ENCODE measurements around the gene LIPE. TPM values are rescaled to one million over a fixed set of nuclear protein-coding genes. Genes with fewer than 3 reads are reported as not detected.

Gene LIPE
- polyA plus RNA-seq, 1 experiment: 1.5 TPM

DNA sequence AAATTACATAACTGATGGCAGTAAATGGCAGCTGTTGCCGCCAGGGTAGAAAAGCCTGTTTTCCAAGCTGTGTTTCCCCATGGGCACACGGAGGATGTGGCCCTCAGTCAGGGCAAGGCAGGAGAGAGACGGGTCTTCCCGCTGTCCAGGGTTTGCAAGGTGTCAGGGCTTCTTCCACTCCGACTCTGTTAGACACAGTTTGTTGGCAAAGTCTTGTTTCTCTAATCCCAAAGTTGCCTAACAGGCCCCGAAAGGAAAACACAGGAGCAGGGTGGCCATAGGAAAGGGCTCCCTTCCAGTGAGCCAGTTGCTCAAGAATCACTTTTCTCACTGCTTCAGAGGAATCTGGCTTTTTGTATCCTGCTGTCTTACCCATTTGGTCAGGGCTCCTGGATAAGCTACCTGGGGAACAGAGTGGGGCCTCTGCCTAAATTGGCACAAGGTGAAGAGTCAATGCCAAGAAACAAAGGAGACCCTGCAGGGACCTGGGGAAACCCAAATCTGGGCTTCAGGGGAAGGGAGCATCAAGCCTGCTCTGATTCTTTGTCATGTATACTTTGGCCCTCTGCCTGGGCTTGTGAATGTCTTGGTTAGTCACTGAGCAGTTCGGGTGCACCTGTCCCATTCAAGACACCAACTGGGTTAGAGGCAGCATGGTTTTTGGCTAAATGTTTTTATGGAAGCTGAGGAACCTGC, 44.5 kb upstream of the LIPE start:
- DNase-seq (ENCODE audit: low read depth, low spot score): no peak
- Histone ChIP-seq H3K9me3 (ENCODE audit: control insufficient read depth, insufficient read depth, low read length) (no peaks in the 10 kb centered on the region), H3K27me3 (ENCODE audit: control insufficient read depth, insufficient read depth, low read length) (peaks cover 17% of the 10 kb centered on the region), H3K4me3 (ENCODE audit: low read depth, low read length) (no peak overlapping the region), H3K27ac (ENCODE audit: low read depth, low read length) (no peak overlapping the region)
- POLR2A ChIA-PET: no interaction called here
- CTCF ChIA-PET: interaction anchor here (1.5 kb wide), 1 partner anchor 31 kb away, joined by 4 read pairs; no protein-coding TSS in a partner anchor
- no peak for TF ChIP-seq CTCF (IDR thresholded peaks at IDR 0.05; ENCODE audit: low read depth, low read length)

- ChIA-PET CTCF (interaction anchor here (1.0 to 1.6 kb wide), 5 partner anchors 29 to 97 kb away, joined by 3 to 5 read pairs (median 3); no protein-coding TSS in a partner anchor), POLR2A (no interaction called here)
- H3K4me3 ChIP-seq (ENCODE audit: low read depth, low read length): no peak overlapping the region
- peaks cover 16% of the 10 kb centered on the region for H3K27me3 ChIP-seq (ENCODE audit: control insufficient read depth, insufficient read depth, low read length)
- H3K27ac ChIP-seq (ENCODE audit: low read depth, low read length): no peak overlapping the region
- DNase-seq (ENCODE audit: low read depth, low spot score): no peak
- TF ChIP-seq CTCF (IDR thresholded peaks at IDR 0.05; ENCODE audit: low read depth, low read length): no peak
- no peaks in the 10 kb centered on the region for H3K9me3 ChIP-seq (ENCODE audit: control insufficient read depth, insufficient read depth, low read length)
Measured at GRCh38 chr19:42469311-42470235, 42.4 kb upstream of the LIPE start.

DNA sequence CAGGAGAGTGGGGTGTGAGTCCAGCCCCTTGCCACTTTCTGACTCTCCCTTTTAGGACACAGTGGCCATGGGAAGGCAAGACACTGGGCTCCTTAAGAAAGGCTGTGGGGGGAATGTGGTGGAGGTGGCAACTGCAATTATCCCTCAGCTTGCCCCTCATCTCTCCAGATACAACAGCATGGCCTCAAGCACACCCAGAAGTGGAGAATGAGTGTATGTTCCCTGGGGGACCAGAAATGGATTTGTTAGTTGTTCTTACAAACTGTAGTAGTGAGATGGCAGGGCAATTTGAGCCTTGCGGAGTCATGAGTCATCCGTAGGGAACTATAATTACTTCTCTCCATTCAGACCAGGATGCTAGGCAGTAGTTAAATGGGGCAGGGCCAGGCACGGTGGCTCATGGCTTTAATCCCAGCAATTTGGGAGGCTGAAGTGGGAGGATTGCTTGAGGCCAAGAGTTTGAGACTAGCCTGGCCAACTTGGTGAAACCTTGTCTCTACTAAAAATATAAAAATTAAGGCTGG, 41.1 kb upstream of the LIPE start:
- CTCF ChIA-PET: interaction anchor here (1.6 kb wide), 1 partner anchor 30 kb away, joined by 5 read pairs; no protein-coding TSS in a partner anchor
- no peak overlapping the region for H3K4me3 ChIP-seq (ENCODE audit: low read depth, low read length)
- H3K9me3 ChIP-seq (ENCODE audit: control insufficient read depth, insufficient read depth, low read length): no peaks in the 10 kb centered on the region
- peak; percentile 2 for DNase-seq (ENCODE audit: low read depth, low spot score)
- no peak for TF ChIP-seq CTCF (IDR thresholded peaks at IDR 0.05; ENCODE audit: low read depth, low read length)
- no peak overlapping the region for H3K27ac ChIP-seq (ENCODE audit: low read depth, low read length)
- peaks cover 16% of the 10 kb centered on the region for H3K27me3 ChIP-seq (ENCODE audit: control insufficient read depth, insufficient read depth, low read length)
- POLR2A ChIA-PET: no interaction called here

GRCh38 chr19:42467183-42467760, 40.1 kb upstream of the LIPE start:
- H3K27me3 ChIP-seq (ENCODE audit: control insufficient read depth, insufficient read depth, low read length): peaks cover 14% of the 10 kb centered on the region
- no peak overlapping the region for H3K4me3 ChIP-seq (ENCODE audit: low read depth, low read length)
- no peak for TF ChIP-seq CTCF (IDR thresholded peaks at IDR 0.05; ENCODE audit: low read depth, low read length)
- POLR2A ChIA-PET: no interaction called here
- CTCF ChIA-PET: interaction anchor here (1.3 to 2.0 kb wide), 3 partner anchors 16 to 29 kb away, joined by 4 to 9 read pairs (median 7); no protein-coding TSS in a partner anchor
- H3K27ac ChIP-seq (ENCODE audit: low read depth, low read length): no peak overlapping the region
- DNase-seq (ENCODE audit: low read depth, low spot score): no peak
- H3K9me3 ChIP-seq (ENCODE audit: control insufficient read depth, insufficient read depth, low read length): no peaks in the 10 kb centered on the region
